H9 (cell line): ENCODE data around the gene RBM42. TPM values are rescaled to one million over a fixed set of nuclear protein-coding genes. Genes with fewer than 3 reads are reported as not detected.

Source experiments
- DNase-seq: peaks from one replicate; pipeline ENCODE4 v3.0.0-alpha.2; 2017
- H2AFZ ChIP-seq: one replicate; pipeline ENCODE4 v1.6.1; 2013; ENCODE audit warnings: mild to moderate bottlenecking, low read length, control low read depth, moderate library complexity
- H2AK5ac ChIP-seq: 2 replicates; pipeline ENCODE4 v1.6.1; 2013; ENCODE audit warnings: low read length, control low read depth, mixed read lengths; ENCODE audit not compliant: insufficient read length
- H2BK120ac ChIP-seq: one replicate; pipeline ENCODE4 v1.6.1; 2013; ENCODE audit warnings: low read depth, mild to moderate bottlenecking, low read length, control low read depth, inconsistent platforms; ENCODE audit not compliant: poor library complexity, severe bottlenecking
- H2BK12ac ChIP-seq: 2 replicates; pipeline ENCODE4 v1.6.1; 2013; ENCODE audit warnings: low read length, control low read depth, mixed read lengths, low read depth; ENCODE audit not compliant: insufficient read length
- H2BK15ac ChIP-seq: 2 replicates; pipeline ENCODE4 v1.6.1; 2013; ENCODE audit warnings: low read depth, low read length, control low read depth
- H2BK20ac ChIP-seq: one replicate; pipeline ENCODE4 v1.6.1; 2013; ENCODE audit warnings: low read depth, mild to moderate bottlenecking, low read length, control low read depth, inconsistent platforms; ENCODE audit not compliant: poor library complexity, severe bottlenecking
- H2BK5ac ChIP-seq: 2 replicates; pipeline ENCODE4 v1.6.1; 2013; ENCODE audit warnings: low read length, control low read depth, mixed read lengths; ENCODE audit not compliant: insufficient read length
- H3K14ac ChIP-seq: 2 replicates; pipeline ENCODE4 v1.6.1; 2013; ENCODE audit warnings: low read length, control low read depth; ENCODE audit not compliant: insufficient read depth
- H3K18ac ChIP-seq: 2 replicates; pipeline ENCODE4 v1.6.1; 2013; ENCODE audit warnings: low read depth, mild to moderate bottlenecking, mixed read lengths, low read length, control low read depth; ENCODE audit not compliant: insufficient read length
- H3K23ac ChIP-seq: 2 replicates; pipeline ENCODE4 v1.6.1; 2013; ENCODE audit warnings: low read length, control low read depth, mixed read lengths, low read depth; ENCODE audit not compliant: insufficient read length
- H3K23me2 ChIP-seq: 2 replicates; pipeline ENCODE4 v1.6.1; 2013; ENCODE audit warnings: low read depth, mild to moderate bottlenecking, mixed read lengths, low read length, control low read depth; ENCODE audit not compliant: insufficient read length, poor library complexity, severe bottlenecking
- H3K27ac ChIP-seq: 2 replicates; pipeline ENCODE4 v1.5.1; 2013; ENCODE audit warnings: low read length, control low read depth, mixed read lengths, low read depth; ENCODE audit not compliant: insufficient read length
- H3K27me3 ChIP-seq: 2 replicates; pipeline ENCODE4 v1.6.1; 2013; ENCODE audit warnings: low read length, control low read depth, inconsistent platforms; ENCODE audit not compliant: insufficient read depth
- H3K4ac ChIP-seq: 2 replicates; pipeline ENCODE4 v1.6.1; 2013; ENCODE audit warnings: low read depth, mild to moderate bottlenecking, control low read depth, inconsistent platforms, low read length, moderate library complexity
- H3K4me1 ChIP-seq: 2 replicates; pipeline ENCODE4 v1.6.1; 2013; ENCODE audit warnings: low read length, control low read depth, inconsistent platforms; ENCODE audit not compliant: insufficient read depth
- H3K4me2 ChIP-seq: 2 replicates; pipeline ENCODE4 v1.6.1; 2013; ENCODE audit warnings: low read length, control low read depth, mixed read lengths; ENCODE audit not compliant: insufficient read length, insufficient read depth
- H3K56ac ChIP-seq: 2 replicates; pipeline ENCODE4 v1.6.1; 2013; ENCODE audit warnings: low read depth, mild to moderate bottlenecking, mixed read lengths, low read length, control low read depth; ENCODE audit not compliant: insufficient read length
- H3K79me1 ChIP-seq: 2 replicates; pipeline ENCODE4 v1.6.1; 2013; ENCODE audit warnings: low read depth, mild to moderate bottlenecking, moderate library complexity, low read length, control low read depth, inconsistent platforms; ENCODE audit not compliant: insufficient read depth, poor library complexity, severe bottlenecking
- H3K79me2 ChIP-seq: 2 replicates; pipeline ENCODE4 v1.6.1; 2013; ENCODE audit warnings: low read length, control low read depth, inconsistent platforms; ENCODE audit not compliant: insufficient read depth
- H3K9ac ChIP-seq: 2 replicates; pipeline ENCODE4 v1.6.1; 2013; ENCODE audit warnings: low read length, control low read depth, mixed read lengths; ENCODE audit not compliant: insufficient read length; ENCODE audit errors: extremely low read depth
- H3K9me3 ChIP-seq: one replicate; pipeline ENCODE4 v1.6.1; 2013; ENCODE audit warnings: low read depth, low read length, inconsistent platforms; ENCODE audit not compliant: control insufficient read depth
- H3T11ph ChIP-seq: one replicate; pipeline ENCODE4 v1.6.1; 2013; ENCODE audit warnings: mild to moderate bottlenecking, low read length, control low read depth, inconsistent platforms
- H4K20me1 ChIP-seq: one replicate; pipeline ENCODE4 v1.6.1; 2013; ENCODE audit not compliant: control insufficient read depth, insufficient read length, insufficient read depth
- H4K5ac ChIP-seq: 2 replicates; pipeline ENCODE4 v1.6.1; 2013; ENCODE audit warnings: low read depth, mild to moderate bottlenecking, mixed read lengths, low read length, control low read depth; ENCODE audit not compliant: insufficient read length
- H4K8ac ChIP-seq: replicated peaks from 2 replicates; pipeline ENCODE4 v1.6.1; 2013; ENCODE audit warnings: low read length, control low read depth, mixed read lengths, low read depth; ENCODE audit not compliant: insufficient read length
- H4K91ac ChIP-seq: 2 replicates; pipeline ENCODE4 v1.6.1; 2013; ENCODE audit warnings: low read depth, mild to moderate bottlenecking, moderate library complexity, mixed read lengths, low read length, control low read depth; ENCODE audit not compliant: insufficient read length
- H3K27ac Mint-ChIP-seq, 3 experiments: 2 replicates in 2 of 3; 3 replicates in 1 of 3; pipeline ENCODE4 v1.8.0; 2020 to 2021; ENCODE audit warnings: mixed read lengths in 3 of 3, mild to moderate bottlenecking in 1 of 3, moderate library complexity in 1 of 3
- H3K27me3 Mint-ChIP-seq: 2 replicates; pipeline ENCODE4 v1.8.0; 2021; ENCODE audit warnings: low read depth, mild to moderate bottlenecking, moderate library complexity, mixed read lengths
- H3K36me3 Mint-ChIP-seq, 3 experiments: 2 replicates in 2 of 3; 3 replicates in 1 of 3; pipeline ENCODE4 v1.8.0; 2020 to 2021; ENCODE audit warnings: low read depth in 3 of 3, mixed read lengths in 3 of 3; ENCODE audit not compliant: insufficient read depth in 1 of 3
- H3K4me1 Mint-ChIP-seq, 2 experiments: 2 replicates each; pipeline ENCODE4 v1.8.0; 2020; ENCODE audit warnings: mixed read lengths in 2 of 2
- H3K4me3 Mint-ChIP-seq, 2 experiments: 2 replicates in 1 of 2; 3 replicates in 1 of 2; pipeline ENCODE4 v1.8.0; 2020 to 2021; ENCODE audit warnings: mild to moderate bottlenecking in 2 of 2, mixed read lengths in 2 of 2, moderate library complexity in 1 of 2
- H3K9me3 Mint-ChIP-seq, 2 experiments: 2 replicates in 1 of 2; 3 replicates in 1 of 2; pipeline ENCODE4 v1.8.0; 2020; ENCODE audit warnings: mild to moderate bottlenecking in 2 of 2, mixed read lengths in 2 of 2, moderate library complexity in 1 of 2
- WGBS: extraction: QIAGEN DNeasy Blood & Tissue Kit; methylation state at CpG from one replicate; pipeline ENCODE4 v1.1.7; 2013; ENCODE audit warnings: missing lambda C conversion rate, low lambda C conversion rate, mixed read lengths; ENCODE audit not compliant: insufficient read length; ENCODE audit errors: extremely low coverage; 5-methylcytosine and 5-hydroxymethylcytosine counted together
- total RNA-seq: library from RNA; stranded (reverse); gene quantifications from 2 replicates; pipeline ENCODE4 v1.2.1, GENCODE V29; 2021
- TF ChIP-seq, protein P1 (sequence below): fragments of 200-600 bp; sonication (generic); conservative IDR thresholded peaks from 3 replicates; pipeline ENCODE4 v1.8.0; 2021; ENCODE audit warnings: antibody characterized with exemption, mild to moderate bottlenecking

Gene RBM42
- total RNA-seq, 1 experiment from 2014 or later: 83.3 TPM

- no peak overlapping the region for H3K4me3 Mint-ChIP-seq
- no peak for DNase-seq
- TF ChIP-seq, protein P1, sequence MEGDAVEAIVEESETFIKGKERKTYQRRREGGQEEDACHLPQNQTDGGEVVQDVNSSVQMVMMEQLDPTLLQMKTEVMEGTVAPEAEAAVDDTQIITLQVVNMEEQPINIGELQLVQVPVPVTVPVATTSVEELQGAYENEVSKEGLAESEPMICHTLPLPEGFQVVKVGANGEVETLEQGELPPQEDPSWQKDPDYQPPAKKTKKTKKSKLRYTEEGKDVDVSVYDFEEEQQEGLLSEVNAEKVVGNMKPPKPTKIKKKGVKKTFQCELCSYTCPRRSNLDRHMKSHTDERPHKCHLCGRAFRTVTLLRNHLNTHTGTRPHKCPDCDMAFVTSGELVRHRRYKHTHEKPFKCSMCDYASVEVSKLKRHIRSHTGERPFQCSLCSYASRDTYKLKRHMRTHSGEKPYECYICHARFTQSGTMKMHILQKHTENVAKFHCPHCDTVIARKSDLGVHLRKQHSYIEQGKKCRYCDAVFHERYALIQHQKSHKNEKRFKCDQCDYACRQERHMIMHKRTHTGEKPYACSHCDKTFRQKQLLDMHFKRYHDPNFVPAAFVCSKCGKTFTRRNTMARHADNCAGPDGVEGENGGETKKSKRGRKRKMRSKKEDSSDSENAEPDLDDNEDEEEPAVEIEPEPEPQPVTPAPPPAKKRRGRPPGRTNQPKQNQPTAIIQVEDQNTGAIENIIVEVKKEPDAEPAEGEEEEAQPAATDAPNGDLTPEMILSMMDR: no peak
Measured at GRCh38 chr19:35655600-35655999, 26.8 kb downstream of the RBM42 start.

More at GRCh38 chr19:35655600-35655999, 26.8 kb downstream of the RBM42 start:
- H3K14ac ChIP-seq: no peak overlapping the region
- no peaks in the 10 kb centered on the region for H3K27me3 ChIP-seq
- H3K79me1 ChIP-seq: no peaks in the 10 kb centered on the region
- Mint-ChIP-seq H3K4me1 (no peaks in the 10 kb centered on the region), H3K27ac (peak overlapping the region in 1 of 3 experiments; percentile 16; a peak in 1 of 7 replicates), H3K27me3 (no peaks in the 10 kb centered on the region), H3K9me3 (no peaks in the 10 kb centered on the region), H3K36me3 (peaks cover 59 to 83% (median 82%) of the 10 kb centered on the region in 3 experiments)
- H4K91ac ChIP-seq: no peak overlapping the region
- H2BK120ac ChIP-seq: no peak overlapping the region
- no peak overlapping the region for H3K23ac ChIP-seq
- H3K4ac ChIP-seq: no peak overlapping the region
- no peak overlapping the region for H3K18ac ChIP-seq
- no peaks in the 10 kb centered on the region for H4K20me1 ChIP-seq
- H4K8ac ChIP-seq: no peak overlapping the region
- H2BK5ac ChIP-seq: no peak overlapping the region
- no CpG with 5 or more reads among the region's 4 CpGs for WGBS
- H3K9me3 ChIP-seq: no peaks in the 10 kb centered on the region
- no peak overlapping the region for H3K27ac ChIP-seq
- no peak overlapping the region for H3K9ac ChIP-seq
- no peak overlapping the region for H3K4me2 ChIP-seq
- H4K5ac ChIP-seq: no peak overlapping the region
- H3T11ph ChIP-seq: no peak overlapping the region
- H3K56ac ChIP-seq: no peak overlapping the region
- H2BK20ac ChIP-seq: no peak overlapping the region
- no peak overlapping the region for H2BK12ac ChIP-seq
- no peaks in the 10 kb centered on the region for H3K79me2 ChIP-seq
- no peak overlapping the region for H2AK5ac ChIP-seq
- no peak overlapping the region for H2BK15ac ChIP-seq
- H3K23me2 ChIP-seq: no peaks in the 10 kb centered on the region
- no peaks in the 10 kb centered on the region for H3K4me1 ChIP-seq
- H2AFZ ChIP-seq: no peak overlapping the region
